AG09309 (cell line): Measurements from ENCODE around the gene DENND2D.

Source experiments
- DNase-seq: peaks from one replicate; pipeline ENCODE4 v3.0.0-alpha.2; 2010; ENCODE audit warnings: low read depth
- H3K4me3 ChIP-seq: 2 replicates; pipeline ENCODE4 v1.5.1; 2011; ENCODE audit warnings: mild to moderate bottlenecking, low read depth, low read length, moderate library complexity; ENCODE audit not compliant: control insufficient read depth
- CTCF ChIP-seq: IDR thresholded peaks from 2 replicates; pipeline ENCODE4 v1.5.1; 2011; ENCODE audit warnings: mild to moderate bottlenecking, low read depth, low read length, inconsistent platforms; ENCODE audit not compliant: insufficient read depth, control insufficient read depth; ENCODE audit errors: missing control alignments

Gene DENND2D

GRCh38 chr1:111197598-111198284 lies 2.7 kb downstream of the DENND2D start:
- H3K4me3 ChIP-seq: no peak overlapping the region
- DNase-seq: no peak
- peak; percentile 47 for TF ChIP-seq CTCF

- no peak for DNase-seq
- no peak overlapping the region for H3K4me3 ChIP-seq
- TF ChIP-seq CTCF: no peak
Observed at GRCh38 chr1:111196213-111196612, 4.2 kb downstream of the DENND2D start.

- H3K4me3 ChIP-seq: no peak overlapping the region
- no peak for DNase-seq
- TF ChIP-seq CTCF: no peak
Observed at GRCh38 chr1:111195002-111195684, 5.3 kb downstream of the DENND2D start.

GRCh38 chr1:111193712-111194480 lies 6.5 kb downstream of the DENND2D start:
- TF ChIP-seq CTCF: no peak
- no peak overlapping the region for H3K4me3 ChIP-seq
- no peak for DNase-seq

- no peak overlapping the region for H3K4me3 ChIP-seq
- no peak for TF ChIP-seq CTCF
- no peak for DNase-seq
Observed at GRCh38 chr1:111192658-111193519, 7.6 kb downstream of the DENND2D start.

- DNase-seq: no peak
- TF ChIP-seq CTCF: no peak
- H3K4me3 ChIP-seq: no peak overlapping the region
Observed at GRCh38 chr1:111192074-111192473, 8.4 kb downstream of the DENND2D start.
